Heart left ventricle (tissue), 13 donors: ENCODE results near the gene PTPRU.

ENCODE experiments used
- POLR2A ChIP-seq, 2 donors: fragments of 450-650 bp; IDR thresholded peaks; one replicate each; pipeline ENCODE4 v1.6.1; 2017; ENCODE audit warnings: antibody characterized with exemption in 2 of 2, mild to moderate bottlenecking in 2 of 2, moderate library complexity in 2 of 2
- TF ChIP-seq, protein P1 (sequence below), 12 donors: fragments of 200-600 bp; sonication (generic) in 4 of 12; IDR thresholded peaks; one replicate each; pipeline versions ENCODE4 v1.5.0 to v1.8.0; 2018 to 2022; ENCODE audit warnings: antibody characterized with exemption in 12 of 12, mild to moderate bottlenecking in 5 of 12
- donor health status: ischemic (EF 13 %, LVEDD 7.1; RV severe dilation, severe dysfunction).
- donor health status: DM: no; HTN: yes; CAD: no.
- donor health status: DM: no; HTN: no; CAD: no.
- donor health status: ischemic (EF 25% LVEDD 6.9; RV normal size, moderate dysfunction).
- donor health status: ischemic (EF 25% LVEDD 5.7; RV mildly dilated, moderate dysfunction).
- donor health status: ischemic (EF 35%, LVEDD 5.7; RV mildly dilated, moderate dysfunction).
- donor health status: nonischemic (EF 11% LVEDD 7.7; RV severe dilation, severe dysfunction).
- donor health status: DM: yes; HTN: yes; CAD: no.
- donor health status: PGD.
- donor health status: ischemic (EF 29% LVEDD 5.4; RV normal size, mild dysfunction).
- donor health status: nonischemic (EF 23%, LVEDD 6.1; RV moderate dilation, normal function).

- TF ChIP-seq, protein P1, sequence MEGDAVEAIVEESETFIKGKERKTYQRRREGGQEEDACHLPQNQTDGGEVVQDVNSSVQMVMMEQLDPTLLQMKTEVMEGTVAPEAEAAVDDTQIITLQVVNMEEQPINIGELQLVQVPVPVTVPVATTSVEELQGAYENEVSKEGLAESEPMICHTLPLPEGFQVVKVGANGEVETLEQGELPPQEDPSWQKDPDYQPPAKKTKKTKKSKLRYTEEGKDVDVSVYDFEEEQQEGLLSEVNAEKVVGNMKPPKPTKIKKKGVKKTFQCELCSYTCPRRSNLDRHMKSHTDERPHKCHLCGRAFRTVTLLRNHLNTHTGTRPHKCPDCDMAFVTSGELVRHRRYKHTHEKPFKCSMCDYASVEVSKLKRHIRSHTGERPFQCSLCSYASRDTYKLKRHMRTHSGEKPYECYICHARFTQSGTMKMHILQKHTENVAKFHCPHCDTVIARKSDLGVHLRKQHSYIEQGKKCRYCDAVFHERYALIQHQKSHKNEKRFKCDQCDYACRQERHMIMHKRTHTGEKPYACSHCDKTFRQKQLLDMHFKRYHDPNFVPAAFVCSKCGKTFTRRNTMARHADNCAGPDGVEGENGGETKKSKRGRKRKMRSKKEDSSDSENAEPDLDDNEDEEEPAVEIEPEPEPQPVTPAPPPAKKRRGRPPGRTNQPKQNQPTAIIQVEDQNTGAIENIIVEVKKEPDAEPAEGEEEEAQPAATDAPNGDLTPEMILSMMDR (IDR thresholded peaks at IDR 0.05), result no peak
- no peak for TF ChIP-seq POLR2A (IDR thresholded peaks at IDR 0.05)
Observed at GRCh38 chr1:29368936-29369932, 132.9 kb downstream of the PTPRU start.
